GF-D8 (cell line): ENCODE measurements around the gene COL4A2.

Source experiments
- DNase-seq: peaks from one replicate; lab custom pipeline; 2025; lab: John Stamatoyannopoulos, UW

Gene COL4A2

DNA sequence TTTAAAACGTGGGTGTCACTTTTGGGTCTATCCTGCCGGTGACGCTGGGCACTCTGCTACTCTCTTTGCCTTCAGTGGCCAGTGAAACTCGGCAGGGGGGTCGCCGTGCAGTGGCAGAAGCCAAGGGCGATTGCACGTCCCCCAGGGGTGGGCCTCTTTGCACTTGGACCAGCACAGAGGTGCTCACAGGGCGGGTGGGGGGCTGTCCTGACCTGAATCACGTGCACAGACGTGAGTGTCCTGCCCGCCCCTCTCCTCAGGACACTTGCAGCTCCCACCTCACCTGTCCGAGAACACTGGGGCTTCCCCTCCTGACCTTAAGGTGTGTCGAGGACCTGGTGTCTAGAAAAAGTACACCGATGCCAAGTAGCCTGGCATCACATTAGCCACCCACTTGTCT is 16.3 kb upstream of the COL4A2 start:
- no peak for DNase-seq

GRCh38 chr13:110291286-110291685 is 15.8 kb upstream of the COL4A2 start:
- DNase-seq: no peak

GRCh38 chr13:110293037-110293436 is 14.0 kb upstream of the COL4A2 start:
- no peak for DNase-seq

DNA sequence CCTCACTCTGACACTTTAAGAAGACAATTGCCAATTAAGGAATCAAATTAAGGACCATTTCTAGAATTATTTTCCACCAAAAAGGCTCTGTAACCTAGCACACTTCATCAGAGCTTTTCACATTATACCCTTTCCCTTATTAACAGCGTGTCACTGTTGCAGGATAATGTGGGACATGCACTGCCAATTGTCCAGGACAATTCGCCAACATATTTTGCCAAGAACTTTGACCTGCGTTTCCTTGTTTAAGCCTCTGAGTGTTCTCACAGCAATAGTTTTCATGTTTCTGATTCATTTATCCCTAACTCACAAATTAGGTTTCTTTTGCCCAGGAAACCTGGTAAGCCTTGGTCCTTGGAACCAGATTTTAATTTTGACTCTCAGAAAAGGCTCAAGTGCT is 13.4 kb upstream of the COL4A2 start:
- DNase-seq: no peak

- no peak for DNase-seq
Observed at GRCh38 chr13:110294146-110294545, 12.9 kb upstream of the COL4A2 start.

- no peak for DNase-seq
Observed at GRCh38 chr13:110294622-110295021, 12.5 kb upstream of the COL4A2 start.

DNA sequence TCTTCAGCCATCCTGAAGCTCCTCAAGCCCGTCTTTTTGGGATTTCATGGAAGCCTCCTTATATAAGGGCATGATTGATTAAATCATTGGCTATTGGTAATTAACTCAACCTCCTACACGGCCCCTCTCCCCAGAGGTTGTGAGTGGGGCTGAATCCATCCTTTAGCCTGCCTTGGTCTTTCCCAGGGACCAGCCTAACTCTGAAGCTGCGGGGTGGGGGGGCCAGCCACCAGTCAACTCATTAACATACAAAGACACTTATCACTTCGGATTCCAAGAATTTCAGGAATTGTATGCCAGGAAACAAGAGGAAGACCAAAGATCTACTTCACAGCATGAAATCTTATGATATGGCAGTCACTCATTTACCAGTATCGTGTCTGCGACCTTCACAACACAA is 10.1 kb upstream of the COL4A2 start:
- no peak for DNase-seq

DNA sequence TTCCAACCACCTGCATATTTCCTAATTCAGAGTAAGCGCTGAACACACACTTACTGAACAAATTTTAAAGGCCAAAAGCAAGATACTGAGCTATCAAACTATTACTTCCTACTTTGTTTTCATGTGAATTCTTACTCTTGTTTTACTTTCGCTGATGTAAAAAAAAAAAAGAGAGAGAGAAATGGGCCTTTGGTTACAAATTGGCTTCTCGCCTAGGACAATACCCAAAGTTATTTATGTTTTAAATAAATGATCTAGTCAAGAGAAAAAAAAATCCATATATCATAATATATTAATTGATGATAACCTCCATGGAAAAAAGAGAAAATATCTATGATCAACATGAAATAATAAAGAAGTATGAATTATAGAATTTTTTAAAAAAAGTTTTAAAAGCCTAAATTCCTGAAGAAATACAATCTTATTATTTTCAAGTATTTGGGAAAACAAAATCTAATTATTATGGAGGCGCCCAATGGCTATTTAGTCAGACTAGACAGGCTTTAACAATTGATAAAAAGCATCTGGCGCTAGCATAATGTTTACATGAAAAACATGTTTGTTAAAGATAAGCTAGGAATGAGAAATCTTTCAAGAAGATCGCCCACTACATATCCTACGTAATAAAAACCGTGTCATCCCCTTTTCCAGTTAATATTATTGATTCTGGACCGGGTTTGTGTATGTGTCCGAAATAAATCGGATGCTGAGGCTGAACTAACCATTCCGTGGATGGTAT is 9.1 kb upstream of the COL4A2 start:
- DNase-seq: no peak

DNA sequence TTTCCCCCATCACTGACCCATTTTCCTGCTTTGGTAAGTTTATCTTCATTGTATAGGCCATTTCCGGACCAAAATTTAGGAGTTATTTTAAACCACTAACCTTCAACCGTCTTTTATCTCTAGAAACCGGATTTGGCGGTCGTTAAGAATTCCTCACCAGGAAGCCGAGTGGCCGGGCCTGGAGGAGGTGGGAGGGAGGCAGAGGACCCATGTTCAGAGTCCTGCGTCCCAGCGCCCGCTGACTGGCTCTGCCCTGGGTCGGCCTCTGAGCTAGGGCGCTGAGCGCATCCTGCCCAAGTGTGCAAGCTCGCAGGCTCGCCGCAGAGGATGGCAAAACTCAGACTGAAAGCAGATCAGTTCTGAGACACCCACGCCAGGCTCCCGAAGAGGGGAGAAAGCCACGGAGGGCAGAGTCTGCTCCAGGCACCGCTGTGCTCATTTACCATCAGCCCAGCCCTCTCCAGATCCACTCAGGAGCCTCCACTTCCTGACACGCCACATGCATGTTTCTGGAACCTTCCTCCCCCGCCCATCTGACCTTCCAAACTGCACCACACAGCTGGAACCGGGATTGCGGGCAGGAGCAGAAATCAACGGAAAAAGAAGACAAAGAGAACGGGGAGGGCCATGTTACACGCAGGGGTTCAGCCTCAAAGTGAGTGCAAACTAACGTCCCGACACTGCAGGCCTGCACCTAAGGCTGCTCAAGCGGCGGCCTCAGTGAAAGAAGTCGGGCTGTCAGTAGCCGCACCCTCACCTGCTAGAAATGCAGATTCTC is 8.4 kb upstream of the COL4A2 start:
- no peak for DNase-seq

GRCh38 chr13:110299283-110299840 is 7.7 kb upstream of the COL4A2 start:
- no peak for DNase-seq

GRCh38 chr13:110300090-110300815 is 6.8 kb upstream of the COL4A2 start:
- no peak for DNase-seq

GRCh38 chr13:110301083-110301482 is 6.0 kb upstream of the COL4A2 start:
- DNase-seq: no peak

DNA sequence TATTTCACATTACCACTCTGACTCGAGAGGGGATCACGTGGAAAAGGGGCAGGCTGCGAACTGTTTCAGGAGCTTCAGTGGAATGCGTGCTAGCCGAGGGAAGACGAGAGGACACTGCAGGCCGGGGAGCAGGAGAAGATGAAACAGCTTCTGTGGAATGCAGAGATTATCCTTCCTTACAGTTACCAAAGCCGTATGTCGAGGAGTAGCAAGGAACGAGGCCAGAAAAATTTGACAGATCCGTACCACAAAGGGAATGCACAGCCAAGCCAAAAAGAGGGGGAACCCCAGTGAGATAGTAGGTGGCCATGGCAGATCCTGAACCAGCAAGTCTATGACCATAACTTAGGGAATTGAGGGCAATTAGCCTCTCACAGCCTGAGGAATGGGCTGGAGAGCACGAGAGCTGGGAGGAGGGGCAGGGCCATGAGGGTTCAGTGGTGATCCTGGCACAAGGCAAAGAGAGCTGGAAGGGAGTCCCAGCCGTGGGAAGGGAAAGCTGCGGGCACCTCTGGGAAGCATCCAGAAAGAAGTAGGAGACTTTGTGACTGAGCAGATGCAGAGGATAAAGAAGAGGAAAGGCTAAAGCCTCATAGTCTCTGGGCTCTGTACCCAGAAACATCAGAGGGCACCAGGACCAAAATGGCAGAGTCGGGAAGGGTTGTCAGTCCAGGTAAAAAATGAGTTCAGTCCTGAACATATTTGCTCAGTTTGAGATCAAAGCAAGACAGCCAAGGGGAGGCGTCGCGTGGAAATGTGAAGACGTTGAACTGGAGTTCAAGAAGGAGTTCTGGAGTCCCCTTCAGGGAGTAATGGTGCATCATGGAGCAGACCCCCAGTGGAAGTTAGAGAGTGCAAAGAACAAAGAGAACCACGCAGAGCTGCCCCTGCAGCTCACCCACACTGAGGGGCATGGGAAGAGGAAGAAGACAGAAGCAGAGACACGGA is 5.2 kb upstream of the COL4A2 start:
- DNase-seq: no peak

DNA sequence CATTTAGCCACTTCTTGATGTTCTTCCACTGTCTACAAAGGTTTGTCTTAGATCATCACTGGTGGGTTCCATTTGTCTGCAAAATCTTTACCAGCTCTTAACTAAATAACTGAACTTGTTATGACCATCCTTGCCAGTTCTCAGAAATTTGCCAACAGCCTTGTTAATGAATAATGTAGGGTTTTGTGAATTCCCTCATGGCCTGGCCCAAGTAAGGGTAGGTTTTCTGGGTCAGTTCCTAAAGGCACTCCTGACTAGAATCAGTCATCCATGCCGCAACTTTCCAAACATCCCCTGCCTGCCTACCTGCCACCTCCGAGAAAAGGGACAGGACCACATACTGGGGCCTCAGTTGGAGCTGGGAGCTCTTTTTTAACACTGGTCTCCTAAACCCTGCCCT is 4.1 kb upstream of the COL4A2 start:
- no peak for DNase-seq

DNA sequence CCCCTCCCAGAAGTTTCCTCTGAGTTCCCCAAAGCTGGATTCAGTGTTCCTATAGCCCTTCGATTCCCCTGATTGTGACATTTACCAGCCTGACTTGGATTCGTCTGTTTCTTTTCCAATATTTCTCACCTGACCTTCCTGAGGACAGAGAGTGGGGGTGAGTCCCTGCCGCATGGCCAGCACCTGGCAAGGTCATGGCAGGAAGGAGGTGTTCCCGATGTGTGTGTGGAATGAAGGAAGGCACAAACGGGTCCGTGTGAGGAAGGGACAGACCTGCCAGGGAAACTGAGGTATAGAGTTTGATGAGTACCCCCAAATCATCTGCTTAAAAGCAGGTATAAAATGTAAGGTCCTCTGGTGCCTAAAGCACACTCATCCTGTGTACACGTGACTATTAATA is 3.4 kb upstream of the COL4A2 start:
- DNase-seq: no peak

DNA sequence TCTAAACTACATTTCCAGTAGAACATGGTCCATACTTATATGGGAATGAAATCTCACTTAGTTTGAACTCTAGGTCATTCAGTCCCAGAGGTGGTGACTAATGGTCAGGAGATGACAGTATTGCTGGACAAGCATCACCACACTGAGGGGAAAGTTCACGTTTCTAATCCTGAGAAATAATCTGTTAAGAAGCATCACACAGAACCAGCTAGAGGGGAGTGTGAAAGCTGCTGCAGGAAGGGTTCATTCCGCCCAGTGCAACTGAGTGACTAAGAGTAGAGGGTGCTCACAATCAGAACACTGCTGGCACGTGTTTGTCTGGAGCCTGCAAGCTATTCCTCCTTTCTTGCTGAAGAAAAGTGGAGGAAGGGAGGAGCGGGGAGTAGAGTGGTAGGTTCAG is 2.8 kb upstream of the COL4A2 start:
- DNase-seq: no peak

GRCh38 chr13:110305001-110305400 is 2.1 kb upstream of the COL4A2 start:
- DNase-seq: no peak

- DNase-seq: no peak
Observed at GRCh38 chr13:110305544-110305943, 1.5 kb upstream of the COL4A2 start.

DNA sequence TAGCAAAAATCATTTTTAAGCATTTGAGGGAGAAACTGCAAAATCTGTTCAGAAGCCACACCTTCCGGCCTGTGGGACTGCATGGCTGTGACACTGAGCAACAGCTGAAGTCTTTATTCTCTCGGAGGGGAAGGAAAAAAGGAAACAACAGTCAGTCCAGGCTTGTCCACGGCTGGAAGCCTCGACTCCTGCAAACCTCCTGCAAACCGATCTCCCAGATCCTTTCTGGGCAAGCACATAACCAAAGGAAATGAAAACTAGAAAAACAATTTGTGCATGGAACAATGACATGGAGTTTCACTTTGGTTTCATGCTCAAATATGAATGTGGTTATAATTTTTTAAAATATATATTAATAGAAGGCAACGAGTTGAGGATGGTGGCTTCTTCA is 1.1 kb upstream of the COL4A2 start:
- no peak for DNase-seq

- DNase-seq: no peak
Observed at GRCh38 chr13:110306340-110306959, 634 bp upstream of the COL4A2 start.
